ENCODE results near the gene RAPGEF1.

RAPGEF1 gene

DNA sequence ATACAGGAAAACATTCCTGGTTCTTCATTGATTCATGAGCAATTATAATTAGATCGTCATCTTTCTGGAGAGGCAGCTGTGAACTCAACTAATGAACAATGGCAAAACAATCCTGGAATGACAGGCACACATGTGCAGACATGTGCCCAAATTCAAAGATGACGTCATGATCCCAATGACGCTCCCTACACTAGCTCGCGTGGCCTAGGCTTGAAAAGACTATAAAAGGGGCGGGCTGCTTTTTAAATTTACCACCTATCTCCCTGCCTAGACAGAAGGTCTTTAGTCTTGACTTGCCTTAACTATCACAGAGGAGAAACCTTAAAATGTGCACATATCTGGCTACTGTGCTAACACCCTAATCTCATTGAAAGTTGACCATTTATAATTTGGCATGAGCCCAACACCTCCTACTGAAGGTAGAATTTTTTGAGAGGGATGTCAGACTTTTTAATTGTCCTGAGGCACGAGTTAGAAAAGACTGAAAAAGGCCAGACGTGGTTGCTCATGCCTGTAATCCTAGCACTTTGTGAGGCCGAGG, 106.3 kb downstream of the RAPGEF1 start (continued):
- TF ChIP-seq, protein P1, sequence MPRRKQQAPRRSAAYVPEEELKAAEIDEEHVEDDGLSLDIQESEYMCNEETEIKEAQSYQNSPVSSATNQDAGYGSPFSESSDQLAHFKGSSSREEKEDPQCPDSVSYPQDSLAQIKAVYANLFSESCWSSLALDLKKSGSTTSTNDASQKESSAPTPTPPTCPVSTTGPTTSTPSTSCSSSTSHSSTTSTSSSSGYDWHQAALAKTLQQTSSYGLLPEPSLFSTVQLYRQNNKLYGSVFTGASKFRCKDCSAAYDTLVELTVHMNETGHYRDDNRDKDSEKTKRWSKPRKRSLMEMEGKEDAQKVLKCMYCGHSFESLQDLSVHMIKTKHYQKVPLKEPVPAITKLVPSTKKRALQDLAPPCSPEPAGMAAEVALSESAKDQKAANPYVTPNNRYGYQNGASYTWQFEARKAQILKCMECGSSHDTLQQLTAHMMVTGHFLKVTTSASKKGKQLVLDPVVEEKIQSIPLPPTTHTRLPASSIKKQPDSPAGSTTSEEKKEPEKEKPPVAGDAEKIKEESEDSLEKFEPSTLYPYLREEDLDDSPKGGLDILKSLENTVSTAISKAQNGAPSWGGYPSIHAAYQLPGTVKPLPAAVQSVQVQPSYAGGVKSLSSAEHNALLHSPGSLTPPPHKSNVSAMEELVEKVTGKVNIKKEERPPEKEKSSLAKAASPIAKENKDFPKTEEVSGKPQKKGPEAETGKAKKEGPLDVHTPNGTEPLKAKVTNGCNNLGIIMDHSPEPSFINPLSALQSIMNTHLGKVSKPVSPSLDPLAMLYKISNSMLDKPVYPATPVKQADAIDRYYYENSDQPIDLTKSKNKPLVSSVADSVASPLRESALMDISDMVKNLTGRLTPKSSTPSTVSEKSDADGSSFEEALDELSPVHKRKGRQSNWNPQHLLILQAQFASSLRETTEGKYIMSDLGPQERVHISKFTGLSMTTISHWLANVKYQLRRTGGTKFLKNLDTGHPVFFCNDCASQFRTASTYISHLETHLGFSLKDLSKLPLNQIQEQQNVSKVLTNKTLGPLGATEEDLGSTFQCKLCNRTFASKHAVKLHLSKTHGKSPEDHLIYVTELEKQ (tag by site-specific recombination; IDR thresholded peaks at IDR 0.05; ENCODE audit: borderline replicate concordance), result peak; percentile 81
- TF ChIP-seq, protein P2, sequence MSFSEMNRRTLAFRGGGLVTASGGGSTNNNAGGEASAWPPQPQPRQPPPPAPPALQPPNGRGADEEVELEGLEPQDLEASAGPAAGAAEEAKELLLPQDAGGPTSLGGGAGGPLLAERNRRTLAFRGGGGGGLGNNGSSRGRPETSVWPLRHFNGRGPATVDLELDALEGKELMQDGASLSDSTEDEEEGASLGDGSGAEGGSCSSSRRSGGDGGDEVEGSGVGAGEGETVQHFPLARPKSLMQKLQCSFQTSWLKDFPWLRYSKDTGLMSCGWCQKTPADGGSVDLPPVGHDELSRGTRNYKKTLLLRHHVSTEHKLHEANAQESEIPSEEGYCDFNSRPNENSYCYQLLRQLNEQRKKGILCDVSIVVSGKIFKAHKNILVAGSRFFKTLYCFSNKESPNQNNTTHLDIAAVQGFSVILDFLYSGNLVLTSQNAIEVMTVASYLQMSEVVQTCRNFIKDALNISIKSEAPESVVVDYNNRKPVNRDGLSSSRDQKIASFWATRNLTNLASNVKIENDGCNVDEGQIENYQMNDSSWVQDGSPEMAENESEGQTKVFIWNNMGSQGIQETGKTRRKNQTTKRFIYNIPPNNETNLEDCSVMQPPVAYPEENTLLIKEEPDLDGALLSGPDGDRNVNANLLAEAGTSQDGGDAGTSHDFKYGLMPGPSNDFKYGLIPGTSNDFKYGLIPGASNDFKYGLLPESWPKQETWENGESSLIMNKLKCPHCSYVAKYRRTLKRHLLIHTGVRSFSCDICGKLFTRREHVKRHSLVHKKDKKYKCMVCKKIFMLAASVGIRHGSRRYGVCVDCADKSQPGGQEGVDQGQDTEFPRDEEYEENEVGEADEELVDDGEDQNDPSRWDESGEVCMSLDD (tag by site-specific recombination; IDR thresholded peaks at IDR 0.05), result no peak
- no peak for TF ChIP-seq RBAK (tag by site-specific recombination; IDR thresholded peaks at IDR 0.05)
- TF ChIP-seq ZNF549 (tag by site-specific recombination; IDR thresholded peaks at IDR 0.05), result no peak
- TF ChIP-seq, protein P3, sequence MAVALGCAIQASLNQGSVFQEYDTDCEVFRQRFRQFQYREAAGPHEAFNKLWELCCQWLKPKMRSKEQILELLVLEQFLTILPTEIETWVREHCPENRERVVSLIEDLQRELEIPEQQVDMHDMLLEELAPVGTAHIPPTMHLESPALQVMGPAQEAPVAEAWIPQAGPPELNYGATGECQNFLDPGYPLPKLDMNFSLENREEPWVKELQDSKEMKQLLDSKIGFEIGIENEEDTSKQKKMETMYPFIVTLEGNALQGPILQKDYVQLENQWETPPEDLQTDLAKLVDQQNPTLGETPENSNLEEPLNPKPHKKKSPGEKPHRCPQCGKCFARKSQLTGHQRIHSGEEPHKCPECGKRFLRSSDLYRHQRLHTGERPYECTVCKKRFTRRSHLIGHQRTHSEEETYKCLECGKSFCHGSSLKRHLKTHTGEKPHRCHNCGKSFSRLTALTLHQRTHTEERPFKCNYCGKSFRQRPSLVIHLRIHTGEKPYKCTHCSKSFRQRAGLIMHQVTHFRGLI (tag by site-specific recombination; IDR thresholded peaks at IDR 0.05), result peak; percentile 16; the same call in 1 of the 2 replicates
- no peak for TF ChIP-seq ZNF350 (tag by site-specific recombination; IDR thresholded peaks at IDR 0.05)
- no peak for TF ChIP-seq REPIN1 (tag by site-specific recombination; IDR thresholded peaks at IDR 0.05; ENCODE audit: low read depth)
- TF ChIP-seq, protein P4, sequence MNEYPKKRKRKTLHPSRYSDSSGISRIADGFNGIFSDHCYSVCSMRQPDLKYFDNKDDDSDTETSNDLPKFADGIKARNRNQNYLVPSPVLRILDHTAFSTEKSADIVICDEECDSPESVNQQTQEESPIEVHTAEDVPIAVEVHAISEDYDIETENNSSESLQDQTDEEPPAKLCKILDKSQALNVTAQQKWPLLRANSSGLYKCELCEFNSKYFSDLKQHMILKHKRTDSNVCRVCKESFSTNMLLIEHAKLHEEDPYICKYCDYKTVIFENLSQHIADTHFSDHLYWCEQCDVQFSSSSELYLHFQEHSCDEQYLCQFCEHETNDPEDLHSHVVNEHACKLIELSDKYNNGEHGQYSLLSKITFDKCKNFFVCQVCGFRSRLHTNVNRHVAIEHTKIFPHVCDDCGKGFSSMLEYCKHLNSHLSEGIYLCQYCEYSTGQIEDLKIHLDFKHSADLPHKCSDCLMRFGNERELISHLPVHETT (tag by site-specific recombination; IDR thresholded peaks at IDR 0.05), result peak; percentile 89
- no peak for TF ChIP-seq ZNF16 (tag by site-specific recombination; IDR thresholded peaks at IDR 0.05; ENCODE audit: low read depth)
- TF ChIP-seq ZNF792 (tag by site-specific recombination; IDR thresholded peaks at IDR 0.05), result no peak
- peak; percentile 72 for TF ChIP-seq ZNF660 (tag by site-specific recombination; IDR thresholded peaks at IDR 0.05)
- TF ChIP-seq BCL11A (tag by site-specific recombination; IDR thresholded peaks at IDR 0.05; ENCODE audit: low read depth), result no peak
- no peak for TF ChIP-seq ZFP41 (tag by site-specific recombination; IDR thresholded peaks at IDR 0.05; ENCODE audit: borderline replicate concordance)
- no peak for TF ChIP-seq ZNF202 (tag by site-specific recombination; IDR thresholded peaks at IDR 0.05; ENCODE audit: borderline replicate concordance)
- TF ChIP-seq ZNF558 (tag by site-specific recombination; IDR thresholded peaks at IDR 0.05), result peak; percentile 87; the same call in 1 of the 2 replicates
- TF ChIP-seq ZNF561 (tag by site-specific recombination; IDR thresholded peaks at IDR 0.05; ENCODE audit: borderline replicate concordance), result no peak
- TF ChIP-seq ZNF121 (tag by site-specific recombination; IDR thresholded peaks at IDR 0.05), result no peak
- TF ChIP-seq ZNF623 (tag by site-specific recombination; IDR thresholded peaks at IDR 0.05), result no peak
- TF ChIP-seq ZNF830 (tag by site-specific recombination; IDR thresholded peaks at IDR 0.05; ENCODE audit: low read depth), result no peak
- no peak for TF ChIP-seq ZNF19 (tag by site-specific recombination; IDR thresholded peaks at IDR 0.05; ENCODE audit: low read depth)
- TF ChIP-seq HOXC10 (CRISPR knock-in tag; IDR thresholded peaks at IDR 0.05), result no peak
- TF ChIP-seq, protein P5, sequence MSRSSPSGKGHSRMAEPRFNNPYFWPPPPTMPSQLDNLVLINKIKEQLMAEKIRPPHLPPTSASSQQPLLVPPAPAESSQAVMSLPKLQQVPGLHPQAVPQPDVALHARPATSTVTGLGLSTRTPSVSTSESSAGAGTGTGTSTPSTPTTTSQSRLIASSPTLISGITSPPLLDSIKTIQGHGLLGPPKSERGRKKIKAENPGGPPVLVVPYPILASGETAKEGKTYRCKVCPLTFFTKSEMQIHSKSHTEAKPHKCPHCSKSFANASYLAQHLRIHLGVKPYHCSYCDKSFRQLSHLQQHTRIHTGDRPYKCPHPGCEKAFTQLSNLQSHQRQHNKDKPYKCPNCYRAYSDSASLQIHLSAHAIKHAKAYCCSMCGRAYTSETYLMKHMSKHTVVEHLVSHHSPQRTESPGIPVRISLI (tag by site-specific recombination; IDR thresholded peaks at IDR 0.05), result peak; percentile 54; the same call in 1 of the 2 replicates
- TF ChIP-seq SP7 (tag by site-specific recombination; IDR thresholded peaks at IDR 0.05), result peak; percentile 92
- TF ChIP-seq, protein P6, sequence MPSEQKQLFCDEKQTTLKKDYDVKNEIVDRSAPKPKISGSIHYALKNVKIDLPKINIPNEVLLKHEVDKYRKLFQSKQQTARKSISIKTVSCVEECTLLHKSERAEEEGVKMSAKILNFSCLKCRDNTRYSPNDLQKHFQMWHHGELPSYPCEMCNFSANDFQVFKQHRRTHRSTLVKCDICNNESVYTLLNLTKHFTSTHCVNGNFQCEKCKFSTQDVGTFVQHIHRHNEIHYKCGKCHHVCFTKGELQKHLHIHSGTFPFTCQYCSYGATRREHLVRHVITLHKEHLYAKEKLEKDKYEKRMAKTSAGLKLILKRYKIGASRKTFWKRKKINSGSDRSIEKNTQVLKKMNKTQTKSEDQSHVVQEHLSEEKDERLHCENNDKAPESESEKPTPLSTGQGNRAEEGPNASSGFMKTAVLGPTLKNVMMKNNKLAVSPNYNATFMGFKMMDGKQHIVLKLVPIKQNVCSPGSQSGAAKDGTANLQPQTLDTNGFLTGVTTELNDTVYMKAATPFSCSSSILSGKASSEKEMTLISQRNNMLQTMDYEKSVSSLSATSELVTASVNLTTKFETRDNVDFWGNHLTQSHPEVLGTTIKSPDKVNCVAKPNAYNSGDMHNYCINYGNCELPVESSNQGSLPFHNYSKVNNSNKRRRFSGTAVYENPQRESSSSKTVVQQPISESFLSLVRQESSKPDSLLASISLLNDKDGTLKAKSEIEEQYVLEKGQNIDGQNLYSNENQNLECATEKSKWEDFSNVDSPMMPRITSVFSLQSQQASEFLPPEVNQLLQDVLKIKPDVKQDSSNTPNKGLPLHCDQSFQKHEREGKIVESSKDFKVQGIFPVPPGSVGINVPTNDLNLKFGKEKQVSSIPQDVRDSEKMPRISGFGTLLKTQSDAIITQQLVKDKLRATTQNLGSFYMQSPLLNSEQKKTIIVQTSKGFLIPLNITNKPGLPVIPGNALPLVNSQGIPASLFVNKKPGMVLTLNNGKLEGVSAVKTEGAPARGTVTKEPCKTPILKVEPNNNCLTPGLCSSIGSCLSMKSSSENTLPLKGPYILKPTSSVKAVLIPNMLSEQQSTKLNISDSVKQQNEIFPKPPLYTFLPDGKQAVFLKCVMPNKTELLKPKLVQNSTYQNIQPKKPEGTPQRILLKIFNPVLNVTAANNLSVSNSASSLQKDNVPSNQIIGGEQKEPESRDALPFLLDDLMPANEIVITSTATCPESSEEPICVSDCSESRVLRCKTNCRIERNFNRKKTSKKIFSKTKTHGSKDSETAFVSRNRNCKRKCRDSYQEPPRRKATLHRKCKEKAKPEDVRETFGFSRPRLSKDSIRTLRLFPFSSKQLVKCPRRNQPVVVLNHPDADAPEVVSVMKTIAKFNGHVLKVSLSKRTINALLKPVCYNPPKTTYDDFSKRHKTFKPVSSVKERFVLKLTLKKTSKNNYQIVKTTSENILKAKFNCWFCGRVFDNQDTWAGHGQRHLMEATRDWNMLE (tag by site-specific recombination; conservative IDR thresholded peaks at IDR 0.05; ENCODE audit: low read depth), result peak; percentile 48; the same call in 1 of the 2 replicates
